ENCODE results near the gene ESYT3. TPM values are rescaled to one million over a fixed set of nuclear protein-coding genes. Genes with fewer than 3 reads are reported as not detected.
"Not testable (repeated sequence)": the region's sequence is repeated elsewhere in the genome, so short reads cannot be mapped to it uniquely, and the experiment has no call there.

The ESYT3 gene
- total and polyA plus RNA-seq, 9 of the 15 experiments (the other 6 are each of a cell fraction or from before 2014, with no cell fraction given): not detected

DNA sequence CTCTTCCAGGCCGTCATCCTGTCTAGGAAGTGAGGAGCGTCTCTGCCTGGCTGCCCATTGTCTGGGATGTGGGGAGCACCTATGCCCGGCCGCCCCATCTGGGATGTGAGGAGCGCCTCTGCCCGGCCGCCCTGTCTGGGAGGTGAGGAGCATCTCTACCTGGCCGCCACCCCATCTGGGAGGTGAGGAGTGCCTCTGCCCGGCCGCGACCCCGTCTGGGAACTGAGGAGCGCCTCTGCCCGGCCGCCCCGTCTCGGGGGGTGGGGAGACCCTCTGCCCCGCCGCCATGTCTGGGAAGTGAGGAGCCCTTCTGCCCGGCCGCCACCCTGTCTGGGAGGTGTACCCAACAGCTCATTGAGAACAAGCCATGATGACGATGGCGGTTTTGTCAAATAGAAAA, 87.0 kb downstream of the ESYT3 start:
- POLR2A ChIA-PET; DNase-seq (ENCODE audit: extremely low read depth in 1 of 4, low spot score in 3 of 4); H2AFZ ChIP-seq (ENCODE audit: low read depth, low read length); H4K20me1 ChIP-seq (replicated peaks; ENCODE audit: control insufficient read depth, insufficient read depth, low read length); H3K79me2 ChIP-seq (ENCODE audit: control insufficient read depth, insufficient read depth, low read length); intact Hi-C loops (cut with micrococcal nuclease); H3K27me3 ChIP-seq (ENCODE audit: control insufficient read depth in 2 of 2, insufficient read depth in 2 of 2, low read length in 2 of 2); H3K9me3 ChIP-seq (replicated peaks; ENCODE audit: control insufficient read depth, insufficient read depth, low read depth, low read length); in situ Hi-C loops (cut with MboI); H3K36me3 ChIP-seq (ENCODE audit: control insufficient read depth, insufficient read depth, low read length); ATAC-seq; H3K9me1 ChIP-seq (ENCODE audit: control insufficient read depth, insufficient read depth, low read length); CTCF ChIA-PET (ENCODE audit: low intra/inter-chr PET ratio); H3K4me3 ChIP-seq; BruUV-seq (replicated peaks); H3K4me1 ChIP-seq (replicated peaks in 1 of 2; ENCODE audit: control insufficient read depth in 2 of 2, insufficient read depth in 2 of 2, low read length in 2 of 2); H3K9ac ChIP-seq (ENCODE audit: insufficient read depth in 1 of 2, low read depth in 2 of 2, low read length in 2 of 2); H3K4me2 ChIP-seq (ENCODE audit: insufficient read depth, low read length); H3K27ac ChIP-seq (ENCODE audit: extremely low read depth, low read depth, low read length); FAIRE-seq: not testable (repeated sequence)
- 100% methylated on average over 2 of the region's 23 CpGs for WGBS (ENCODE audit: insufficient coverage, low coverage, missing lambda C conversion rate)

Other genes starting within 250 kb of the ESYT3 start
- gene ARMC8, start 247.3 kb upstream of the ESYT3 start, total RNA-seq (2014; rRNA removed): 22.0 and 22.4 TPM in 2 replicates
- gene ARMC8, start 247.3 kb upstream of the ESYT3 start, total RNA-seq (2014; rRNA removed; fragmentation: Illumina TruSeq; extraction: Trizol): 43.6 and 51.1 TPM in 2 replicates
- gene ARMC8, start 247.3 kb upstream of the ESYT3 start, total RNA-seq (2015; rRNA removed; fragmentation: Illumina TruSeq; extraction: Trizol): 33.5 and 37.3 TPM in 2 replicates
- gene ARMC8, start 247.3 kb upstream of the ESYT3 start, total RNA-seq (2021): 33.5 and 39.7 TPM in 2 replicates
- 69.2 and 76.1 TPM in 2 replicates for gene ARMC8, start 247.3 kb upstream of the ESYT3 start, polyA plus RNA-seq (2011; rRNA removed)
- gene ARMC8, start 247.3 kb upstream of the ESYT3 start, polyA plus RNA-seq (2014; fragmentation: Illumina TruSeq; extraction: Trizol): 32.2 and 37.6 TPM in 2 replicates
- gene ARMC8, start 247.3 kb upstream of the ESYT3 start, polyA plus RNA-seq (2014; fragmentation: Nextera tagmentation; extraction: Ambion mirVana): 10 to 100 TPM; 33.7 to 53.9 TPM
- gene ARMC8, start 247.3 kb upstream of the ESYT3 start, polyA plus RNA-seq (2014; rRNA removed): 25.7 and 25.8 TPM in 2 replicates
- gene NME9, start 104.8 kb upstream of the ESYT3 start, total RNA-seq (2014; rRNA removed): not detected in 2 replicates
- not detected in 2 replicates for gene NME9, start 104.8 kb upstream of the ESYT3 start, total RNA-seq (2014; rRNA removed; fragmentation: Illumina TruSeq; extraction: Trizol)
- gene NME9, start 104.8 kb upstream of the ESYT3 start, total RNA-seq (2015; rRNA removed; fragmentation: Illumina TruSeq; extraction: Trizol): not detected in 2 replicates
- gene NME9, start 104.8 kb upstream of the ESYT3 start, total RNA-seq (2021): not detected in 2 replicates
- 0.04 TPM in 1 of 2 replicates, not detected in the other for gene NME9, start 104.8 kb upstream of the ESYT3 start, polyA plus RNA-seq (2011; rRNA removed)
- not detected in 2 replicates for gene NME9, start 104.8 kb upstream of the ESYT3 start, polyA plus RNA-seq (2014; fragmentation: Illumina TruSeq; extraction: Trizol)
- under 1 TPM; 0.13 to 0.15 TPM for gene NME9, start 104.8 kb upstream of the ESYT3 start, polyA plus RNA-seq (2014; fragmentation: Nextera tagmentation; extraction: Ambion mirVana)
- 0.05 TPM in 1 of 2 replicates, not detected in the other for gene NME9, start 104.8 kb upstream of the ESYT3 start, polyA plus RNA-seq (2014; rRNA removed)
- 4.0 and 6.2 TPM in 2 replicates for gene MRAS, start 86.0 kb upstream of the ESYT3 start, total RNA-seq (2014; rRNA removed)
- 6.7 and 8.2 TPM in 2 replicates for gene MRAS, start 86.0 kb upstream of the ESYT3 start, total RNA-seq (2014; rRNA removed; fragmentation: Illumina TruSeq; extraction: Trizol)
- 6.1 and 6.4 TPM in 2 replicates for gene MRAS, start 86.0 kb upstream of the ESYT3 start, total RNA-seq (2015; rRNA removed; fragmentation: Illumina TruSeq; extraction: Trizol)
- 8.3 and 8.6 TPM in 2 replicates for gene MRAS, start 86.0 kb upstream of the ESYT3 start, total RNA-seq (2021)
- gene MRAS, start 86.0 kb upstream of the ESYT3 start, polyA plus RNA-seq (2011; rRNA removed): 2.2 and 4.8 TPM in 2 replicates
- gene MRAS, start 86.0 kb upstream of the ESYT3 start, polyA plus RNA-seq (2014; fragmentation: Illumina TruSeq; extraction: Trizol): 8.5 and 10.0 TPM in 2 replicates
- 1 to 10 TPM; 1.5 to 2.0 TPM for gene MRAS, start 86.0 kb upstream of the ESYT3 start, polyA plus RNA-seq (2014; fragmentation: Nextera tagmentation; extraction: Ambion mirVana)
- 5.0 and 5.4 TPM in 2 replicates for gene MRAS, start 86.0 kb upstream of the ESYT3 start, polyA plus RNA-seq (2014; rRNA removed)
- 16.0 and 16.1 TPM in 2 replicates for gene CEP70, start 159.6 kb downstream of the ESYT3 start, total RNA-seq (2014; rRNA removed)
- 31.5 and 34.9 TPM in 2 replicates for gene CEP70, start 159.6 kb downstream of the ESYT3 start, total RNA-seq (2014; rRNA removed; fragmentation: Illumina TruSeq; extraction: Trizol)
- gene CEP70, start 159.6 kb downstream of the ESYT3 start, total RNA-seq (2015; rRNA removed; fragmentation: Illumina TruSeq; extraction: Trizol): 27.8 and 31.0 TPM in 2 replicates
- 17.7 and 18.3 TPM in 2 replicates for gene CEP70, start 159.6 kb downstream of the ESYT3 start, total RNA-seq (2021)
- gene CEP70, start 159.6 kb downstream of the ESYT3 start, polyA plus RNA-seq (2011; rRNA removed): 19.3 and 23.4 TPM in 2 replicates
- gene CEP70, start 159.6 kb downstream of the ESYT3 start, polyA plus RNA-seq (2014; fragmentation: Illumina TruSeq; extraction: Trizol): 20.9 and 24.2 TPM in 2 replicates
- 10 to 100 TPM; 19.5 to 29.3 TPM for gene CEP70, start 159.6 kb downstream of the ESYT3 start, polyA plus RNA-seq (2014; fragmentation: Nextera tagmentation; extraction: Ambion mirVana)
- 16.8 and 17.5 TPM in 2 replicates for gene CEP70, start 159.6 kb downstream of the ESYT3 start, polyA plus RNA-seq (2014; rRNA removed)
- gene FAIM, start 174.2 kb downstream of the ESYT3 start, total RNA-seq (2014; rRNA removed): 6.4 and 7.9 TPM in 2 replicates
- gene FAIM, start 174.2 kb downstream of the ESYT3 start, total RNA-seq (2014; rRNA removed; fragmentation: Illumina TruSeq; extraction: Trizol): 5.1 and 6.6 TPM in 2 replicates
- gene FAIM, start 174.2 kb downstream of the ESYT3 start, total RNA-seq (2015; rRNA removed; fragmentation: Illumina TruSeq; extraction: Trizol): 6.3 and 7.9 TPM in 2 replicates
- 3.1 and 3.7 TPM in 2 replicates for gene FAIM, start 174.2 kb downstream of the ESYT3 start, total RNA-seq (2021)
- gene FAIM, start 174.2 kb downstream of the ESYT3 start, polyA plus RNA-seq (2011; rRNA removed): 1.2 and 2.5 TPM in 2 replicates
- gene FAIM, start 174.2 kb downstream of the ESYT3 start, polyA plus RNA-seq (2014; fragmentation: Illumina TruSeq; extraction: Trizol): 4.8 and 6.7 TPM in 2 replicates
- 1 to 10 TPM; 6.0 to 6.8 TPM for gene FAIM, start 174.2 kb downstream of the ESYT3 start, polyA plus RNA-seq (2014; fragmentation: Nextera tagmentation; extraction: Ambion mirVana)
- gene FAIM, start 174.2 kb downstream of the ESYT3 start, polyA plus RNA-seq (2014; rRNA removed): 4.2 and 6.4 TPM in 2 replicates

Measured in K562 (cell line).